NT2/D1 (cell line): ENCODE results near the gene MPRIP.

Experiments used
- SUZ12 ChIP-seq: IDR thresholded peaks from 2 replicates; pipeline ENCODE4 v1.6.1; 2011; ENCODE audit not compliant: insufficient read length, insufficient read depth; ENCODE audit errors: extremely low read depth
- YY1 ChIP-seq: IDR thresholded peaks from 2 replicates; pipeline ENCODE4 v1.6.1; 2011; ENCODE audit not compliant: insufficient read length, insufficient read depth
- ZNF274 ChIP-seq: IDR thresholded peaks from 2 replicates; pipeline ENCODE4 v1.6.1; 2011; ENCODE audit warnings: mild to moderate bottlenecking, low read depth, low read length

DNA sequence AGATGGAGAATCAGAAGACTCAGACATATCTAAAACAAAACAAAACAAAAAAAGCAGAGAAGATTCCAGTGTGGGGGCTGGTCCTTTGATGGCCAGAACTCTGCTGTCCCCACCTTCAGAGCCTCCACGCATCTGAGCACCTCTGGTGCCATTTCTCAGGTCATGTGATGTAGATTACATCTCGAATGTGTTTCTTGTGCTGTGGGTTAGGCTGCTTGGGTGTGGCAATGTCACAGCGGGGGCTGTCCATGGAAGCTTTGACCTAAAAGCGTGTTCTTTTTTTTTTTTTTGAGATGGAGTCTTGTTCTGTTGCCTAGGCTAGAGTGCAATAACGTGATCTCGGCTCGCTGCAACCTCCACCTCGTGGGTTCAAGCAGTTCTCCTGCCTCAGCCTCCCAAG lies 112.7 kb downstream of the MPRIP start:
- TF ChIP-seq YY1 (no peak), SUZ12 (no peak), ZNF274 (no peak)
